22Rv1 (cell line): ENCODE measurements around the gene SEC14L3.

Experiments
- ZFX ChIP-seq: fragments of 450-650 bp; IDR thresholded peaks from 2 replicates; pipeline ENCODE4 v1.6.1; 2017; ENCODE audit warnings: antibody characterized with exemption, borderline replicate concordance
- TF ChIP-seq, protein P1 (sequence below): fragments of 450-650 bp; IDR thresholded peaks from 2 replicates; pipeline ENCODE4 v1.5.1; 2017; ENCODE audit warnings: mild to moderate bottlenecking

DNA sequence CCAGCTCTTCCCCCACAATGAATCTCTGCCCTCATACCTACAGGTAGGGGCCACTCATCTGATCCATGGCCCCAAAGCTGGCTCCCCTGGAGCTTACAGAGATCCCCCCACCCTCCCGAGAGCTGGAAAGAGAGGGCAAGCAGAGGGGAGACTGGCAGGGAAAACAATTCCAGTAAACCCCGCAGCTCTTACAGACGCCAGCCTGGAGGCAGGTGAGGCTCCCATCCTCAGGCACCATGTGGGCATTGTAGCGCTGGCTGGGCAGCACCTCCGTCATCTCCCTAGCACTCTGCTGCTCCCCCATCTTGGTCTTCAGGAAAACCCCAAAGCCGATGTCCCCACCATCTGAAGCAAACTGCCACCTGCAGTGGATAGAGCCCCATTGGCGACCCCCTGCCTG is 19.6 kb upstream of the SEC14L3 start:
- TF ChIP-seq, protein P1, sequence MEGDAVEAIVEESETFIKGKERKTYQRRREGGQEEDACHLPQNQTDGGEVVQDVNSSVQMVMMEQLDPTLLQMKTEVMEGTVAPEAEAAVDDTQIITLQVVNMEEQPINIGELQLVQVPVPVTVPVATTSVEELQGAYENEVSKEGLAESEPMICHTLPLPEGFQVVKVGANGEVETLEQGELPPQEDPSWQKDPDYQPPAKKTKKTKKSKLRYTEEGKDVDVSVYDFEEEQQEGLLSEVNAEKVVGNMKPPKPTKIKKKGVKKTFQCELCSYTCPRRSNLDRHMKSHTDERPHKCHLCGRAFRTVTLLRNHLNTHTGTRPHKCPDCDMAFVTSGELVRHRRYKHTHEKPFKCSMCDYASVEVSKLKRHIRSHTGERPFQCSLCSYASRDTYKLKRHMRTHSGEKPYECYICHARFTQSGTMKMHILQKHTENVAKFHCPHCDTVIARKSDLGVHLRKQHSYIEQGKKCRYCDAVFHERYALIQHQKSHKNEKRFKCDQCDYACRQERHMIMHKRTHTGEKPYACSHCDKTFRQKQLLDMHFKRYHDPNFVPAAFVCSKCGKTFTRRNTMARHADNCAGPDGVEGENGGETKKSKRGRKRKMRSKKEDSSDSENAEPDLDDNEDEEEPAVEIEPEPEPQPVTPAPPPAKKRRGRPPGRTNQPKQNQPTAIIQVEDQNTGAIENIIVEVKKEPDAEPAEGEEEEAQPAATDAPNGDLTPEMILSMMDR, result no peak
- no peak for TF ChIP-seq ZFX
